ENCODE results near the gene GPC6. TPM values are rescaled to one million over a fixed set of nuclear protein-coding genes. Genes with fewer than 3 reads are reported as not detected.

Gene GPC6
- total RNA-seq, 1 donor from 2014 or later: 42.9 TPM

GRCh38 chr13:94362411-94362909 lies 1135.9 kb downstream of the GPC6 start:
- Histone ChIP-seq H3K36me3 (no peaks in the 10 kb centered on the region), H3K4me1 (no peaks in the 10 kb centered on the region), H3F3A (ENCODE audit: low read depth) (no peaks in the 10 kb centered on the region), H3K27me3 (no peaks in the 10 kb centered on the region), H4K20me1 (ENCODE audit: low read depth) (no peaks in the 10 kb centered on the region), H3K4me2 (no peak overlapping the region), H2AFZ (replicated peaks) (no peak overlapping the region), H3K9me3 (ENCODE audit: low read depth) (no peaks in the 10 kb centered on the region), H3K27ac (no peak overlapping the region), H3K79me2 (ENCODE audit: low read depth) (no peaks in the 10 kb centered on the region), H3K4me3 (no peak overlapping the region), H3K9ac (no peak overlapping the region)
- TF ChIP-seq EZH2 (IDR thresholded peaks at IDR 0.05): no peak
- TF ChIP-seq CTCF (IDR thresholded peaks at IDR 0.05): peak; percentile 92
- Mint-ChIP-seq H3K4me1 (peaks cover 6% of the 10 kb centered on the region), H3K27ac (no peak overlapping the region), H3K9me3 (no peaks in the 10 kb centered on the region), H3K27me3 (ENCODE audit: insufficient read depth, low read depth) (no peaks in the 10 kb centered on the region), H3K36me3 (no peaks in the 10 kb centered on the region), H3K4me3 (no peak overlapping the region)
- peak; percentile 84 for DNase-seq (ENCODE audit: low spot score)

GRCh38 chr13:94366677-94367076 lies 1140.1 kb downstream of the GPC6 start:
- Mint-ChIP-seq H3K27me3 (ENCODE audit: insufficient read depth, low read depth) (no peaks in the 10 kb centered on the region), H3K27ac (no peak overlapping the region), H3K9me3 (no peaks in the 10 kb centered on the region), H3K4me1 (peaks cover 10% of the 10 kb centered on the region), H3K36me3 (no peaks in the 10 kb centered on the region), H3K4me3 (no peak overlapping the region)
- Histone ChIP-seq H3K4me3 (no peak overlapping the region), H3K36me3 (no peaks in the 10 kb centered on the region), H3F3A (ENCODE audit: low read depth) (no peaks in the 10 kb centered on the region), H3K27me3 (no peaks in the 10 kb centered on the region), H3K4me2 (no peak overlapping the region), H3K4me1 (peaks cover 13% of the 10 kb centered on the region), H3K79me2 (ENCODE audit: low read depth) (no peaks in the 10 kb centered on the region), H3K9ac (no peak overlapping the region), H3K27ac (no peak overlapping the region), H3K9me3 (ENCODE audit: low read depth) (no peaks in the 10 kb centered on the region), H2AFZ (replicated peaks) (no peak overlapping the region), H4K20me1 (ENCODE audit: low read depth) (no peaks in the 10 kb centered on the region)
- TF ChIP-seq EZH2phosphoT487 (IDR thresholded peaks at IDR 0.05) (no peak), CTCF (IDR thresholded peaks at IDR 0.05) (no peak)
- no peak for DNase-seq (ENCODE audit: low spot score)

- TF ChIP-seq EZH2phosphoT487 (IDR thresholded peaks at IDR 0.05) (no peak), EZH2 (IDR thresholded peaks at IDR 0.05) (no peak), CTCF (IDR thresholded peaks at IDR 0.05) (no peak)
- H3K27me3 ChIP-seq: no peaks in the 10 kb centered on the region
- no peaks in the 10 kb centered on the region for H3K9me3 ChIP-seq (ENCODE audit: low read depth)
- peaks cover 16% of the 10 kb centered on the region for H3K4me1 ChIP-seq
- H3K36me3 Mint-ChIP-seq: no peaks in the 10 kb centered on the region
- no peaks in the 10 kb centered on the region for H4K20me1 ChIP-seq (ENCODE audit: low read depth)
- H3K79me2 ChIP-seq (ENCODE audit: low read depth): no peaks in the 10 kb centered on the region
- no peaks in the 10 kb centered on the region for H3K27me3 Mint-ChIP-seq (ENCODE audit: insufficient read depth, low read depth)
- H3K27ac ChIP-seq: no peak overlapping the region
- H2AFZ ChIP-seq (replicated peaks): no peak overlapping the region
- no peak overlapping the region for H3K4me3 ChIP-seq
- H3K4me1 Mint-ChIP-seq: peaks cover 8% of the 10 kb centered on the region
- no peak overlapping the region for H3K4me3 Mint-ChIP-seq
- no peaks in the 10 kb centered on the region for H3K36me3 ChIP-seq
- no peak for DNase-seq (ENCODE audit: low spot score)
- no peak overlapping the region for H3K27ac Mint-ChIP-seq
- peaks cover 2% of the 10 kb centered on the region for H3K9me3 Mint-ChIP-seq
- H3K9ac ChIP-seq: no peak overlapping the region
- H3K4me2 ChIP-seq: no peak overlapping the region
- no peaks in the 10 kb centered on the region for H3F3A ChIP-seq (ENCODE audit: low read depth)
Observed at GRCh38 chr13:94369972-94370436, 1143.4 kb downstream of the GPC6 start.

Data from neural progenitor cell (in vitro differentiated cells).